Neural crest cell (in vitro differentiated cells): ENCODE measurements around the gene TMEM171. TPM values are rescaled to one million over a fixed set of nuclear protein-coding genes. Genes with fewer than 3 reads are reported as not detected.

Experiments used
- DNase-seq: peaks from one replicate; pipeline ENCODE4 v3.0.0; 2021; ENCODE audit warnings: low read depth, mixed read lengths, low spot score
- H3K27ac Mint-ChIP-seq: one replicate; pipeline ENCODE4 v1.8.0; 2021; ENCODE audit warnings: mild to moderate bottlenecking, mixed read lengths; ENCODE audit not compliant: unreplicated experiment
- H3K27me3 Mint-ChIP-seq: 2 replicates; pipeline ENCODE4 v1.8.0; 2021; ENCODE audit warnings: low read depth, mild to moderate bottlenecking, mixed read lengths
- H3K36me3 Mint-ChIP-seq: 2 replicates; pipeline ENCODE4 v1.8.0; 2021; ENCODE audit warnings: low read depth, mild to moderate bottlenecking, mixed read lengths
- H3K4me1 Mint-ChIP-seq: 2 replicates; pipeline ENCODE4 v1.8.0; 2021; ENCODE audit warnings: mixed read lengths
- H3K4me3 Mint-ChIP-seq: one replicate; pipeline ENCODE4 v1.8.0; 2021; ENCODE audit warnings: mild to moderate bottlenecking, mixed read lengths
- H3K9me3 Mint-ChIP-seq: 2 replicates; pipeline ENCODE4 v1.8.0; 2021; ENCODE audit warnings: mixed read lengths
- CTCF ChIP-seq: fragments of 200-600 bp; sonication (generic); conservative IDR thresholded peaks from 2 replicates; pipeline ENCODE4 v1.5.0; 2021; ENCODE audit warnings: antibody characterized with exemption, mild to moderate bottlenecking
- total RNA-seq: library from RNA; stranded (reverse); gene quantifications from 2 replicates; pipeline ENCODE4 v1.2.1, GENCODE V29; 2021

TMEM171 gene
- total RNA-seq, 1 donor from 2014 or later, result not detected

GRCh38 chr5:73135021-73135420, 14.6 kb downstream of the TMEM171 start:
- H3K36me3 Mint-ChIP-seq, result no peaks in the 10 kb centered on the region
- peak overlapping the region; percentile 60 for H3K27ac Mint-ChIP-seq
- H3K4me1 Mint-ChIP-seq, result no peaks in the 10 kb centered on the region
- no peak overlapping the region for H3K4me3 Mint-ChIP-seq
- TF ChIP-seq CTCF, result no peak
- DNase-seq, result no peak
- H3K27me3 Mint-ChIP-seq, result peaks cover 14% of the 10 kb centered on the region
- H3K9me3 Mint-ChIP-seq, result no peaks in the 10 kb centered on the region

- no peaks in the 10 kb centered on the region for H3K36me3 Mint-ChIP-seq
- peak; percentile 52 for TF ChIP-seq CTCF
- H3K4me3 Mint-ChIP-seq, result no peak overlapping the region
- no peak overlapping the region for H3K27ac Mint-ChIP-seq
- peaks cover 14% of the 10 kb centered on the region for H3K27me3 Mint-ChIP-seq
- no peaks in the 10 kb centered on the region for H3K4me1 Mint-ChIP-seq
- H3K9me3 Mint-ChIP-seq, result no peaks in the 10 kb centered on the region
- DNase-seq, result no peak
These were observed 15.2 kb downstream of the TMEM171 start for GRCh38 chr5:73135429-73136054.

- DNase-seq, result no peak
These were observed 15.7 kb downstream of the TMEM171 start for GRCh38 chr5:73136055-73136562.

GRCh38 chr5:73137563-73138530, 17.5 kb downstream of the TMEM171 start:
- Mint-ChIP-seq H3K27ac (no peak overlapping the region), H3K27me3 (peaks cover 6% of the 10 kb centered on the region), H3K4me1 (no peaks in the 10 kb centered on the region), H3K36me3 (no peaks in the 10 kb centered on the region), H3K4me3 (no peak overlapping the region), H3K9me3 (no peaks in the 10 kb centered on the region)
- no peak for TF ChIP-seq CTCF
- no peak for DNase-seq

More at GRCh38 chr5:73136055-73136562, 15.7 kb downstream of the TMEM171 start:
- H3K9me3 Mint-ChIP-seq, result no peaks in the 10 kb centered on the region
- H3K27ac Mint-ChIP-seq, result no peak overlapping the region
- no peak for TF ChIP-seq CTCF
- H3K36me3 Mint-ChIP-seq, result no peaks in the 10 kb centered on the region
- H3K4me3 Mint-ChIP-seq, result no peak overlapping the region
- peaks cover 12% of the 10 kb centered on the region for H3K27me3 Mint-ChIP-seq
- H3K4me1 Mint-ChIP-seq, result no peaks in the 10 kb centered on the region

GRCh38 chr5:73139485-73139884, 19.1 kb downstream of the TMEM171 start:
- H3K27me3 Mint-ChIP-seq, result no peaks in the 10 kb centered on the region
- no peak overlapping the region for H3K4me3 Mint-ChIP-seq
- no peak for DNase-seq
- no peaks in the 10 kb centered on the region for H3K36me3 Mint-ChIP-seq
- TF ChIP-seq CTCF, result no peak
- no peaks in the 10 kb centered on the region for H3K9me3 Mint-ChIP-seq
- no peaks in the 10 kb centered on the region for H3K4me1 Mint-ChIP-seq
- H3K27ac Mint-ChIP-seq, result no peak overlapping the region
